Stimulated activated naive B cell treated with anti-CD40 and anti-IgM and Interleukin-4, amounts not matched to agents 10 μg/mL and 1 μg/mL and 100 μg/mL, for 72 hours (primary cell): Measurements from ENCODE around the gene KCNMA1.
"Not testable (repeated sequence)": the region's sequence is repeated elsewhere in the genome, so short reads cannot be mapped to it uniquely, and the experiment has no call there.

ENCODE experiments used
- ATAC-seq, 2 donors: fragments of 150-1000 bp; cut with Tn5 transposase; replicated peaks; 2 replicates each; pipeline ENCODE4 v1.10.0; 2021; ENCODE audit warnings: moderate library complexity in 1 of 2
- DNase-seq: peaks from one replicate; pipeline ENCODE4 v3.0.0; 2021
- H3K27ac Mint-ChIP-seq: one replicate; pipeline ENCODE4 v1.8.0; 2022; ENCODE audit warnings: mild to moderate bottlenecking, mixed read lengths
- H3K27me3 Mint-ChIP-seq, 2 donors: one replicate each; pipeline ENCODE4 v1.8.0; 2022; ENCODE audit warnings: mixed read lengths in 2 of 2
- H3K36me3 Mint-ChIP-seq, 2 donors: one replicate each; pipeline ENCODE4 v1.8.0; 2022; ENCODE audit warnings: mixed read lengths in 2 of 2, mild to moderate bottlenecking in 1 of 2
- H3K4me1 Mint-ChIP-seq, 2 donors: one replicate each; pipeline ENCODE4 v1.8.0; 2022; ENCODE audit warnings: mixed read lengths in 2 of 2, mild to moderate bottlenecking in 1 of 2
- H3K4me3 Mint-ChIP-seq, 2 donors: one replicate each; pipeline ENCODE4 v1.8.0; 2022; ENCODE audit warnings: mild to moderate bottlenecking in 2 of 2, mixed read lengths in 2 of 2, moderate library complexity in 1 of 2
- H3K9me3 Mint-ChIP-seq, 2 donors: one replicate each; pipeline ENCODE4 v1.8.0; 2022; ENCODE audit warnings: mixed read lengths in 2 of 2, mild to moderate bottlenecking in 1 of 2

The KCNMA1 gene

DNA sequence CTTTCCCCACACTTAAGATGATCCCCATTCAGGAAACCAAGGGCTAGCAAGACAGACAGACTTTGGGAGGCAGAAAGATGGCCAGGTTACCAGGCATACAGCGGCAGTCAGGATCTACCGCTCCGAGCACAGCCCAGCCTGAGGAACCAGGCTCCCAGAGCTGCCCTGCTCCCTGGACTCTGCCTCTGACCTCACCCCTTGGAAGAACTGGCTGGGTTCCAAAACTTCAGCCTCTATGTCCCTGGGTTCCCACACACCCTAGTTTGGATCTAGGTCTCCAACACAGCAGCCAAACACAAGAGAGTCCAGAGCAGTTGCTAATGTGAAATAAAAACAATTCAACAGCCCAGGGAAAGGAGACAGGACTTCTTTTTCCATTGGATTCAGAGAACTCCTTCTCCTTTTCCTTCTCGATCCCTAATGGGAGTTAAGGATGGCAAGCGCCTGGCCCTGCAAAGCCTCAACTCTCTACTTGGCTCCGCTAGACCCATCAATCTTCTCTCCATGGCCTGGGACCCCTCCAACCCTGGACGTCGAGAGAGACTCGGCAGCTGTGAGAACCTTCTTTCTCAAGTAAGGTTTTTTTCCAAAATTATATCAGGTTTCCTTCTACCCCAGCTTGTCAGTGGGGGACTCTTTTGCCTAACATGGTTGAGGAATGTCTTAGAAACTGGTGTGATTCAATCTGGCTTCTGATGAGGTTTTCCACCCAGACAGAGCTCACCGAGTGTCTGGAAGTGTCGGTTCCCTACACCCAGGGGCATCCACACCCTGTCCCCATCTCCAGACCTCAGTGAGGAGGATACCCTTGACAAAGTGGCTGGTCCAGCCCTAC is 219.6 kb downstream of the KCNMA1 start:
- DNase-seq (no peak), ATAC-seq (no peak)
- no peaks in the 10 kb centered on the region for H3K9me3 Mint-ChIP-seq
- peaks cover 6 to 10% of the 10 kb centered on the region in 2 donors for H3K27me3 Mint-ChIP-seq
- H3K27ac Mint-ChIP-seq, result no peak overlapping the region
- no peaks in the 10 kb centered on the region for H3K36me3 Mint-ChIP-seq
- H3K4me1 Mint-ChIP-seq, result no peaks in the 10 kb centered on the region
- H3K4me3 Mint-ChIP-seq, result no peak overlapping the region

DNA sequence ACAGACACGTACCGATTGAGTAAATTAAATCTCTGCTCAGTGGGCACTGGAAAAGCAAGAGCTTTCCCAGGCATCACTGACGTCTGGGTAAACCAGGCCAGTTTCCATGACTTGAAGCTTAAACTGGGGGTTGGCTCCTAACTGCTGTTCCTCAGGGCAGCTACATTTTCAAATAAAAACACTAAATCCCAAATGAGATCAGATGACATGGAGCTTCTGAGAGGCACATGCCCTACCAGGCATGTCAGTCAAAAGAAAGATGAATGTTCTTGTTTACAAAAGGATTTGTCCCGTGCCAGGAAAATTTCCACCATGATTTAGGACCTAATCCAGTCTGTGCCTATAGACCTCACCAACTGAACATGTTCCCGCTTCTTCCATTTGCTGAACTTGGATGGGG is 220.2 kb downstream of the KCNMA1 start:
- no peak overlapping the region for H3K27ac Mint-ChIP-seq

GRCh38 chr10:77416311-77417135 is 221.1 kb downstream of the KCNMA1 start:
- H3K27ac Mint-ChIP-seq, result peak overlapping the region; percentile 10
- no peaks in the 10 kb centered on the region for H3K9me3 Mint-ChIP-seq
- H3K4me1 Mint-ChIP-seq, result no peaks in the 10 kb centered on the region
- H3K27me3 Mint-ChIP-seq, result peaks cover 6 to 10% of the 10 kb centered on the region in 2 donors
- no peak for ATAC-seq
- no peaks in the 10 kb centered on the region for H3K36me3 Mint-ChIP-seq
- DNase-seq, result no peak
- no peak overlapping the region for H3K4me3 Mint-ChIP-seq

More for the DNA sequence above, 220.2 kb downstream of the KCNMA1 start:
- no peak for ATAC-seq
- H3K4me3 Mint-ChIP-seq, result no peak overlapping the region
- H3K4me1 Mint-ChIP-seq, result no peaks in the 10 kb centered on the region
- no peaks in the 10 kb centered on the region for H3K36me3 Mint-ChIP-seq
- H3K27me3 Mint-ChIP-seq, result peaks cover 6 to 10% of the 10 kb centered on the region in 2 donors
- H3K9me3 Mint-ChIP-seq, result no peaks in the 10 kb centered on the region
- DNase-seq, result no peak

DNA sequence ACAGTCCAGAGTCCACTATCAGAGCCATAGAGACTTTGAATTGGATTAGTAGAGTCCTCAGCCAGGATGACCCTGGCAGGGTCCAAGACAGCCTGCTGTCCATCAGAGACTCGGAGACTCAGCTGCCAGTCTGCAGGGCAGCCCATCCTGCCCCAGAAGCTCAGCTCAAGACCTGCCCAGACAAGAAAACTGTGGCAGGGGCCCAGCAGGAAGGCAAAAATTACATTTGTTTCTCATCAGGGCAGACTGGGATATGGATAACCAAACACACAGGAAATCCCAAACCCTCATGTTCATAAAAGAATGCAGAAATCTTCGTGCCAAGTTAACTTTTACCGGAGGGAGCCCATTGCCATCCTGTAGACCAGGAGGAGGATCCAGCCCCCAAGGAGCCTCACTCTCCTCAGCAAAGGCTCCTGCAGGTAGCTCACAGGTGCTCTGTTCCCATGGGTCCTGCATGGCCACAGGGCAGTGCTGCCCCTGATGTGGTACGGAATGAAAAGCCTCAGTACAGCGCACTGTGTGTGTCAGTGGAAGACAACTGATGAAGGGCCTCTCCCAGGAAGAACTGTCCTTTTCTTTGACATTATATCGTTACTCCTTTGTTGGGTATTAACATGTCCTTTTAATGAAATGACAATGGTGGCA is 222.2 kb downstream of the KCNMA1 start:
- Mint-ChIP-seq H3K36me3 (no peaks in the 10 kb centered on the region), H3K9me3 (no peaks in the 10 kb centered on the region), H3K4me1 (no peaks in the 10 kb centered on the region), H3K27me3 (peaks cover 10 to 12% of the 10 kb centered on the region in 2 donors), H3K4me3 (no peak overlapping the region), H3K27ac (no peak overlapping the region)
- no peak for ATAC-seq
- DNase-seq, result no peak

DNA sequence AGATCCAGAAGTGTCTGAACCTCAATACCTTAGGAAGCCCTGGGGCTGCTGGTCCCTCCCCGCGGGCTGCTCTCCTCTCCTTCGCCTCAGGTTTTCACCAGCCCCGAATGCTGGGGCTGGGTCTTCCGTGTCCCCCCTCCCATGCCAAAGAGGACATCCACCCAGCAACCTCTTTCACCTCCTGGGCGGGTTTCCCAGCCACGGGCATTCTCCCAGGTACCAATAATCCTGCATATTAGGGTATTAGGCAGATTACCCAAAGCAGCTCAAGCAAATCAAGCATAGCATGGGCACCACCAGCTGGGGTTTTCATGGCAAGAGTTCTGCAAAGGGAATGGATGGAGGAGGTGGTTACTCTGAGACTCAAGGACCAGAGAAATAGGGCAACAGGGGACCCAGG is 224.4 kb downstream of the KCNMA1 start:
- Mint-ChIP-seq H3K4me1 (no peaks in the 10 kb centered on the region), H3K4me3 (no peak overlapping the region), H3K9me3 (no peaks in the 10 kb centered on the region), H3K27me3 (peaks cover 14 to 17% of the 10 kb centered on the region in 2 donors), H3K27ac (no peak overlapping the region), H3K36me3 (no peaks in the 10 kb centered on the region)
- no peak for ATAC-seq
- DNase-seq, result no peak

- H3K27ac Mint-ChIP-seq, DNase-seq, H3K9me3 Mint-ChIP-seq, H3K4me1 Mint-ChIP-seq, H3K4me3 Mint-ChIP-seq, H3K36me3 Mint-ChIP-seq: not testable (repeated sequence)
- H3K27me3 Mint-ChIP-seq, result peaks cover 15 to 18% of the 10 kb centered on the region in 2 donors
- ATAC-seq, result peak in 1 of 2 donors; percentile 64
These were observed 225.0 kb downstream of the KCNMA1 start for GRCh38 chr10:77412573-77413133.

DNA sequence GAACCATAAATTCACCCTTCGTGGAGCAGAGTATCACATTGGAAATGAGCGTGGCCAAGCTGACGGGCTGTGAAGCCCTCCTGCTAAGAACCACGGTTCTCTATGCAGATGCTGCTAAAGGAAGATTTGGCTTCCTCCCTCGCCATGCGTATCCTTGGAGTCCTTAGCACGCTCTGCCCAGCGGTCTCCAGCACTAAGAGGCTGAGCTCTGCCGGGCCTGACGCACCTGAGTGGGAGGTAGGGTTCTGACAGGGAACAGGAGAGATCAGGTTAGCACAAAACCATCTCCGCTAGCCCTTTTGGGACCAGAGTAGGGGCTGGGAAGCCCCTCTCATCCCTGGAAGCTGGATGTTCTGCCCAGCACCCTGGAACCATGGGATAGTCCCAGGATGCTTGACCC is 225.8 kb downstream of the KCNMA1 start:
- Mint-ChIP-seq H3K36me3 (no peaks in the 10 kb centered on the region), H3K27me3 (peaks cover 13 to 18% of the 10 kb centered on the region in 2 donors), H3K4me3 (no peak overlapping the region), H3K27ac (no peak overlapping the region), H3K4me1 (no peaks in the 10 kb centered on the region), H3K9me3 (no peaks in the 10 kb centered on the region)
- no peak for ATAC-seq
- no peak for DNase-seq

GRCh38 chr10:77410523-77410922 is 227.1 kb downstream of the KCNMA1 start:
- Mint-ChIP-seq H3K36me3 (no peaks in the 10 kb centered on the region), H3K27ac (peak overlapping the region; percentile 10), H3K9me3 (no peaks in the 10 kb centered on the region), H3K27me3 (peaks cover 5 to 18% of the 10 kb centered on the region in 2 donors), H3K4me1 (no peaks in the 10 kb centered on the region), H3K4me3 (no peak overlapping the region)
- ATAC-seq (no peak), DNase-seq (no peak)

DNA sequence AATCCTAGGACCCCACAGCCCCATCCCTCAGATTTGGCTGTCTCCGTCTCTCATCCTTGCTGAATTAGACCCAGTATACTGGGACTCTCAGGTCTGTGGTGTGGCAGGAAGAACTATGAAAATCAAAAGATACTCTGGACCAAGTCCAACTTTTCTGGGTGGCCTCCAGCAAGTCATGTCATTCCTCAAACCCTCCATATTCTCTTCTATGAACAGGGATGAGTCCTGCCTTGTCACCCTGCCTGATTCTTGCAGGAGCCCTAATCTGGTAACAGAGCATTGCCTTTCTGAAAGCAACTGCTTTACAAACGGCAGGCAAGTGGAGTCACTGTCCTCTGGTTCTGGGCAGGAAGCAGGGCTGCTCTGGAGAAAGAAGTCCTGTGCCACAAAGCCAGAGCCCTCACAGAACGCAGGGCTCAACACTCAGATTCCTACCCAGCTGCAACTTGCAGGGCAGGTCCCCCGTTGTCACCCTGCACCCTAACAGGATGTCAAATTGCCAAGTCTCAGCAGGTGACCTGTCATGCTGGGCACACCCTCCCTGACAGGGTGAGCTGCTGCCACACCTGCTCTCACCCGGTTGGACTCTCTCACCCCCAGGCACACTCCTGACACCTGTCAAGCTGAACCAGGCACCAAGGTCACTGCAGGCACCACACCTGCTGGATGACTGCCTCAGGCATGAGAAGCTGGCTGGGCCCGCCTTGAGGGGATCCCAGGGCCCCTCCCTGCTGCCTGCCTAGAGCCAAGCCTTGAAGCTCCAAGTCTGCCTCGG is 227.7 kb downstream of the KCNMA1 start:
- no peak for ATAC-seq
- Mint-ChIP-seq H3K4me3 (no peak overlapping the region), H3K4me1 (no peaks in the 10 kb centered on the region), H3K27me3 (peaks cover 5 to 18% of the 10 kb centered on the region in 2 donors), H3K27ac (no peak overlapping the region), H3K9me3 (no peaks in the 10 kb centered on the region), H3K36me3 (no peaks in the 10 kb centered on the region)
- DNase-seq, result no peak

GRCh38 chr10:77408259-77408658 is 229.3 kb downstream of the KCNMA1 start:
- Mint-ChIP-seq H3K27me3 (peaks cover 9 to 17% of the 10 kb centered on the region in 2 donors), H3K9me3 (no peaks in the 10 kb centered on the region), H3K27ac (no peak overlapping the region), H3K4me3 (no peak overlapping the region), H3K4me1 (no peaks in the 10 kb centered on the region), H3K36me3 (no peaks in the 10 kb centered on the region)
- no peak for DNase-seq
- no peak for ATAC-seq

DNA sequence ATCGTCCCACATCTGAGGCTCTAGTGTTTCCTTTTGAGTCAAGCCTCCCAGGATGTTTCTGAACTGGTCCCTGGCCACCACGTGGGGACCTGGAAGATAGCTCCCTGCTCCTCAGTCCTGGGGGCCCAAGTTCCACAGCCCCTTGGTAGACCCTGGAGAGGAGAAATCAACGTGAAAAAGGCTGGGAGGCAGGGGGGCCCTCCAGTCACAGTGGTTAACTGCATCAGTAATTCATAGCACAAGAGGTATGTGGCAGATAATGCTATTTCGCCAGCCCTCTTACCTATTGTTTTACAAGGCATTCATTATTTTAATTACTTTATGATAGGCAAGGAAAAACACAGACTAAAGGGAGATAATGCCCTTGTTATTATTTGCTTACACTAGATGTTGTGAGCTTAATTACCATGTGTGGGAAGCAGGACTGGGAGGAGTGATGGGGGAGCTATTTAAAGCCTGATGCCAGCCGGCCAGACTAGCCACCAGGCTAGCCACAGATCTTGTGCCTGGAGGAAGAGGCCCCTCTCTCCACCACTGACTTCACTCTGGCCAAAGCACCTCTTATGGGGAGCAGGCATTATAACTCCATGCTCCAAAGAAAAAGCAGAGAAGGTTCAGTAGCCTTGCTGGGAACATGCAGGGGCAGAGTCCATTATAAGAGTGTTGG is 230.7 kb downstream of the KCNMA1 start:
- no peak for ATAC-seq
- H3K27ac Mint-ChIP-seq, result no peak overlapping the region
- no peaks in the 10 kb centered on the region for H3K4me1 Mint-ChIP-seq
- peaks cover 16 to 20% of the 10 kb centered on the region in 2 donors for H3K27me3 Mint-ChIP-seq
- DNase-seq, result no peak
- H3K36me3 Mint-ChIP-seq, result no peaks in the 10 kb centered on the region
- H3K9me3 Mint-ChIP-seq, result no peaks in the 10 kb centered on the region
- H3K4me3 Mint-ChIP-seq, result no peak overlapping the region

DNA sequence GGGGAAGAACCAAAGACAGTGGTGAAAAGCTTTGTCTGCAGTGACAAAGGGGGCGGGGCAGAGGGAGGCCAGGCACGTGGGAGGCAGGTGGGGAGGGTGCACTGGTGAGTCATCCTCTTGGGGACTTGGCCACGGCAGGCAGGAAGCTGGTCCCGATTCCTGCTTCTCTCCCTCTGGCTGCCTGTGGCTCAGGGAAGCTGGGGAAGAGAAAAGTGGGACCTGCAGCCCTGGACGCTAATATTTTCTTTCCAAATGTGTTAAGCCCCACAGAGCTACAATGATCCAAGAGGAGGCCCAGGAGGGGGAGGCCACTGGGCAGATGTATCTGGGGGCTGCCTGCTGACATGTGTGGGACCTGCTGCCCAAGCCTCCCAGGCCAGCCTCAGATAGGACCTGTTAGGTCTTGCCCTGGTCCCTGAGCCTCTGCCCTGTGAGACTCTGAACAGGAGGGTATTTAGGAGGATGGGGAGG is 231.8 kb downstream of the KCNMA1 start:
- DNase-seq, result no peak
- peaks cover 22 to 25% of the 10 kb centered on the region in 2 donors for H3K27me3 Mint-ChIP-seq

GRCh38 chr10:77404810-77405209 is 232.8 kb downstream of the KCNMA1 start:
- DNase-seq (no peak), ATAC-seq (no peak)
- no peaks in the 10 kb centered on the region for H3K4me1 Mint-ChIP-seq
- H3K4me3 Mint-ChIP-seq, result no peak overlapping the region
- H3K27me3 Mint-ChIP-seq, result peaks cover 21 to 26% of the 10 kb centered on the region in 2 donors
- H3K9me3 Mint-ChIP-seq, result no peaks in the 10 kb centered on the region
- H3K36me3 Mint-ChIP-seq, result no peaks in the 10 kb centered on the region
- no peak overlapping the region for H3K27ac Mint-ChIP-seq

More for the DNA sequence above, 231.8 kb downstream of the KCNMA1 start:
- H3K36me3 Mint-ChIP-seq, result no peaks in the 10 kb centered on the region
- no peaks in the 10 kb centered on the region for H3K4me1 Mint-ChIP-seq
- H3K4me3 Mint-ChIP-seq, result no peak overlapping the region
- H3K27ac Mint-ChIP-seq, result no peak overlapping the region
- ATAC-seq, result peak in 1 of 2 donors; percentile 22
- H3K9me3 Mint-ChIP-seq, result no peaks in the 10 kb centered on the region
